PFSK-1 (cell line): Measurements from ENCODE around the gene NOL9.

Source experiments
- POLR2AphosphoS5 ChIP-seq: IDR thresholded peaks from 2 replicates; pipeline ENCODE4 v1.6.1; 2012; ENCODE audit warnings: low read depth, mild to moderate bottlenecking, control low read depth, low read length, moderate library complexity
- TAF1 ChIP-seq: IDR thresholded peaks from 2 replicates; pipeline ENCODE4 v1.6.1; 2012; ENCODE audit warnings: low read length, control low read depth, borderline replicate concordance; ENCODE audit not compliant: insufficient read depth

GRCh38 chr1:6526316-6526715 is 28.0 kb downstream of the NOL9 start:
- TF ChIP-seq TAF1 (no peak), POLR2AphosphoS5 (no peak)
